Liver (tissue), 9 donors: Measurements from ENCODE around the gene PTPRN. TPM values are rescaled to one million over a fixed set of nuclear protein-coding genes. Genes with fewer than 3 reads are reported as not detected.
"Not testable (repeated sequence)": the region's sequence is repeated elsewhere in the genome, so short reads cannot be mapped to it uniquely, and the experiment has no call there.

Source experiments
- DNase-seq: peaks from one replicate; pipeline ENCODE4 v3.0.0-alpha.2; 2017; ENCODE audit warnings: low spot score
- H3K27ac ChIP-seq, 2 donors: one replicate each; pipeline ENCODE4 v1.7.0; 2013; ENCODE audit warnings: inconsistent platforms in 2 of 2, low read length in 2 of 2, control low read depth in 1 of 2, low read depth in 1 of 2, mild to moderate bottlenecking in 1 of 2
- H3K27me3 ChIP-seq, 4 donors: one replicate each; pipeline versions ENCODE4 v1.6.1 to v1.7.0; 2013; ENCODE audit warnings: low read length in 3 of 4, inconsistent platforms in 1 of 4, mild to moderate bottlenecking in 1 of 4, moderate library complexity in 1 of 4; ENCODE audit not compliant: control insufficient read depth in 4 of 4, insufficient read depth in 4 of 4
- H3K36me3 ChIP-seq, 4 donors: one replicate each; pipeline versions ENCODE4 v1.6.1 to v1.7.0; 2013; ENCODE audit warnings: low read length in 3 of 4, mild to moderate bottlenecking in 3 of 4, low read depth in 1 of 4, moderate library complexity in 1 of 4; ENCODE audit not compliant: control insufficient read depth in 4 of 4, insufficient read depth in 3 of 4
- H3K4me1 ChIP-seq, 4 donors: one replicate each; pipeline versions ENCODE4 v1.6.1 to v1.7.0; 2013; ENCODE audit warnings: low read length in 3 of 4, mild to moderate bottlenecking in 3 of 4, moderate library complexity in 1 of 4; ENCODE audit not compliant: control insufficient read depth in 4 of 4, insufficient read depth in 4 of 4
- H3K4me3 ChIP-seq, 3 donors: one replicate each; pipeline versions ENCODE4 v1.6.1 to v1.7.0; 2013; ENCODE audit warnings: low read length in 3 of 3, control low read depth in 1 of 3, low read depth in 1 of 3, mild to moderate bottlenecking in 1 of 3
- H3K9ac ChIP-seq, 2 donors: one replicate each; pipeline ENCODE4 v1.7.0; 2013; ENCODE audit warnings: low read length in 2 of 2, mild to moderate bottlenecking in 2 of 2, moderate library complexity in 2 of 2, control low read depth in 1 of 2, low read depth in 1 of 2
- H3K9me3 ChIP-seq, 4 donors: one replicate each; pipeline versions ENCODE4 v1.6.1 to v1.7.0; 2013; ENCODE audit warnings: low read length in 3 of 4; ENCODE audit not compliant: control insufficient read depth in 4 of 4
- EGR1 ChIP-seq, 2 donors: IDR thresholded peaks; 2 replicates each; pipeline ENCODE4 v1.6.1; 2016 to 2018; ENCODE audit warnings: antibody characterized with exemption in 2 of 2, low read depth in 2 of 2
- FOXA1 ChIP-seq: IDR thresholded peaks from 2 replicates; pipeline ENCODE4 v1.6.1; 2016; ENCODE audit warnings: antibody characterized with exemption
- FOXA2 ChIP-seq: IDR thresholded peaks from 2 replicates; pipeline ENCODE4 v1.6.1; 2016; ENCODE audit warnings: antibody characterized with exemption
- GABPA ChIP-seq, 2 donors: IDR thresholded peaks in 1 of 2; conservative IDR thresholded peaks in 1 of 2; 2 replicates each; pipeline ENCODE4 v1.6.1; 2016; ENCODE audit warnings: antibody characterized with exemption in 2 of 2, mild to moderate bottlenecking in 1 of 2, moderate library complexity in 1 of 2
- HNF4A ChIP-seq, 2 donors: conservative IDR thresholded peaks; 2 replicates each; pipeline ENCODE4 v1.6.1; 2016; ENCODE audit warnings: antibody characterized with exemption in 2 of 2, mild to moderate bottlenecking in 2 of 2
- HNF4G ChIP-seq: IDR thresholded peaks from 2 replicates; pipeline ENCODE4 v1.6.1; 2016; ENCODE audit warnings: antibody characterized with exemption
- JUND ChIP-seq, 2 donors: IDR thresholded peaks; 2 replicates each; pipeline ENCODE4 v1.6.1; 2016; ENCODE audit warnings: antibody characterized with exemption in 2 of 2
- NR2F2 ChIP-seq: IDR thresholded peaks from 2 replicates; pipeline ENCODE4 v1.6.1; 2016; ENCODE audit warnings: antibody characterized with exemption
- RAD21 ChIP-seq, 2 donors: IDR thresholded peaks; 2 replicates each; pipeline ENCODE4 v1.6.1; 2016; ENCODE audit warnings: antibody characterized with exemption in 2 of 2, mild to moderate bottlenecking in 2 of 2
- RXRA ChIP-seq, 2 donors: IDR thresholded peaks; 2 replicates each; pipeline ENCODE4 v1.6.1; 2017 to 2018; ENCODE audit warnings: antibody characterized with exemption in 2 of 2, mild to moderate bottlenecking in 1 of 2
- SP1 ChIP-seq: IDR thresholded peaks from 2 replicates; pipeline ENCODE4 v1.6.1; 2018; ENCODE audit warnings: antibody characterized with exemption, mild to moderate bottlenecking
- TAF1 ChIP-seq: conservative IDR thresholded peaks from 2 replicates; pipeline ENCODE4 v1.6.1; 2016; ENCODE audit warnings: antibody characterized with exemption, mild to moderate bottlenecking
- YY1 ChIP-seq: IDR thresholded peaks from 2 replicates; pipeline ENCODE4 v1.6.1; 2016; ENCODE audit warnings: antibody characterized with exemption, mild to moderate bottlenecking
- WGBS: extraction: QIAGEN DNeasy Blood & Tissue Kit; methylation state at CpG from one replicate; pipeline ENCODE4 v1.1.7; 2013; 5-methylcytosine and 5-hydroxymethylcytosine counted together
- polyA plus RNA-seq, 2 donors: library from polyadenylated mRNA; stranded (reverse) in 1 of 2; unstranded in 1 of 2; fragments of 200-250 nt in 1 of 2; fragments of >200 nt in 1 of 2; fragmentation: Nextera tagmentation in 1 of 2; extraction: Ambion mirVana in 1 of 2; gene quantifications; one replicate each; pipeline versions ENCODE4 v1.2.1 to v1.2.3, GENCODE V29; 2013 to 2015
- total RNA-seq, 2 donors: library from RNA; depleted of rRNA; stranded (reverse); fragments of >200 nt; gene quantifications; one replicate each; pipeline ENCODE4 v1.2.3, GENCODE V29; 2014
- TF ChIP-seq, protein P1 (sequence below): IDR thresholded peaks from 2 replicates; pipeline ENCODE4 v1.6.1; 2016; ENCODE audit warnings: antibody characterized with exemption
- TF ChIP-seq, protein P2 (sequence below): fragments of 150-350 bp; IDR thresholded peaks from 2 replicates; pipeline ENCODE4 v1.5.1; 2017; ENCODE audit warnings: improper control_type of control experiment, low read depth, low read length; ENCODE audit not compliant: missing input control
- TF ChIP-seq, protein P3 (sequence below): IDR thresholded peaks from 2 replicates; pipeline ENCODE4 v1.6.1; 2016; ENCODE audit warnings: antibody characterized with exemption, mild to moderate bottlenecking
- TF ChIP-seq, protein P4 (sequence below): IDR thresholded peaks from 2 replicates; pipeline ENCODE4 v1.6.1; 2016; ENCODE audit warnings: antibody characterized with exemption
- TF ChIP-seq, protein P5 (sequence below): IDR thresholded peaks from 2 replicates; pipeline ENCODE4 v1.6.1; 2016; ENCODE audit warnings: antibody characterized with exemption
- donor health status: healthy.
- donor health status: healthy.
- donor health status: healthy.
- donor health status: healthy.
- donor health status: healthy.

PTPRN gene
- total and polyA plus RNA-seq, 4 donors = 2.2 TPM; not detected in 3

DNA sequence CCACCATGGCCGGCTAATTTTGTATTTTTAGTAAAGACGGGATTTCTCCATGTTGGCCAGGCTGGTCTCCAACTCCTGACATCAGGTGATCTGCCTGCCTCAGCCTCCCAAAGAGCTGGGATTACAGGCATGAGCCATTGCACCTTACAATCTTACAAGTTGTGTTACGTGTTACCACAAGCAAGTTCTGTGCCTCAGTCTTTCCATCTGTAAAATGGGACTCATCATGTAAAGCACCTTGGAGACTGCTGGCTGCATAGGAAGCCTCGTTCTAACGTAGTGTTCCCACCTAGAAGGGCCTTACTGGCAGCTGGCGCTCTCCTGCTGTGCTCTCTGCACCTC lies 20.0 kb downstream of the PTPRN start:
- Histone ChIP-seq H3K27ac (no peak overlapping the region), H3K36me3 (peaks cover 7 to 16% (median 11%) of the 10 kb centered on the region in 4 donors), H3K4me3 (no peak overlapping the region), H3K9me3 (no peaks in the 10 kb centered on the region), H3K4me1 (no peaks in the 10 kb centered on the region), H3K27me3 (no peaks in the 10 kb centered on the region), H3K9ac (no peak overlapping the region)
- no peak for DNase-seq
- 82% methylated on average over 6 of the region's 6 CpGs for WGBS
- TF ChIP-seq FOXA2 (no peak), JUND (IDR thresholded peaks at IDR 0.05) (no peak), TAF1 (no peak), RXRA (IDR thresholded peaks at IDR 0.05) (no peak), EGR1 (IDR thresholded peaks at IDR 0.05; ENCODE audit: low read depth in 2 of 2) (no peak), HNF4G (no peak)
- TF ChIP-seq, protein P1, sequence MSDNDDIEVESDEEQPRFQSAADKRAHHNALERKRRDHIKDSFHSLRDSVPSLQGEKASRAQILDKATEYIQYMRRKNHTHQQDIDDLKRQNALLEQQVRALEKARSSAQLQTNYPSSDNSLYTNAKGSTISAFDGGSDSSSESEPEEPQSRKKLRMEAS = no peak

DNA sequence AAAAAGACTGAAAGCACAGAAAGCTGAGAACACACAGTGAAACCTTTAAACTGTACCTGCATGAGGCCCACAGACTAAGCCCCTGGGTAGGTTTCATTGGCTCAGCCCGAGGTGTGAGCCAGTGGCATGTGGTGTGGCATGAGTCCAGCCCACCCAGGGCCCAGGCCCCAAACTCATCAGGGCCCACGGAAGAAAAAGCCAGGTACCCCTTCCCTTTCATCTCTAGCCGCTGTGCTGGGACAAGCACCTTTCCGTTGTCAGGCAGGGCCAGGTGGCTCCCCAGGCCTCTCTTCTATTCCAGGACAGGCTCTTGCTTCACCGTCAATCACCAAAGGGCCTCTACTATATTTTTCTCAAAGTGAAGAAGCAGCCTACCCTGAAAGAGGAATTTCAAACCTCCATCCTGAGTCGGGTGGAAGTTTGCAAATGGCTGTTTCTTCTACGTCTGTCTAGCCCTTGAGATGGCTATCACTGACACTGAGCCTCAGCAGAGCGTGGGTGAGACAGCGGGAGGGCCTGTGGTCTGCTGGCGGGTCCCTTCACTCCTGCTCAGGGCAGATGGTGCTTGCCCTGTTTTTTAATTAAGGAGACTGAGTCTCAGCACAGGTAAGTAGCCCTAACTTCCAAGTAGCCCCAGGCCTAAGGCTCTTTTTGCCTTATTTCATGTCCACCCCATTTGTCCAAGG lies 21.5 kb downstream of the PTPRN start:
- H3K27ac ChIP-seq = no peak overlapping the region

DNA sequence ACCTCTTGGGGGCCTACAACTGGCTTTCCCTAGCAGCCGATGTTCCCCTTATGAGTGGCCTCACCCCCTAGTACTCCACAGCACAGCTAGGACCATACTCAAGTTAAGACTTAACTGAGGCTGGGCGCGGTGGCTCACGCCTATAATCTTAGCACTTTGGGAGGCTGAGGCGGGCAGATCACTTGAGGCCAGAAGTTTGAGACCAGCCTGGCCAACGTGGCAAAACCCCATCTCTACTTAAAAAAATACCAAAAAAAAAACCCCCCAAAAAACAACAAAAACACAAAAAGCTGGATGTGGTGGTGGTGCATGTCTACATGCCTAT lies 22.1 kb downstream of the PTPRN start:
- H3K9me3 ChIP-seq, H3K4me3 ChIP-seq, DNase-seq, H3K27me3 ChIP-seq, H3K27ac ChIP-seq, H3K4me1 ChIP-seq, H3K9ac ChIP-seq: not testable (repeated sequence)
- peaks cover 7 to 35% (median 29%) of the 10 kb centered on the region in 4 donors for H3K36me3 ChIP-seq
- WGBS = 91% methylated on average over 6 of the region's 6 CpGs

More for the DNA sequence above, 21.5 kb downstream of the PTPRN start:
- Histone ChIP-seq H3K9ac (no peak overlapping the region), H3K27me3 (no peaks in the 10 kb centered on the region), H3K4me3 (no peak overlapping the region), H3K9me3 (no peaks in the 10 kb centered on the region), H3K36me3 (peaks cover 7 to 29% (median 23%) of the 10 kb centered on the region in 4 donors), H3K4me1 (no peaks in the 10 kb centered on the region)
- TF ChIP-seq EGR1 (IDR thresholded peaks at IDR 0.05; ENCODE audit: low read depth in 2 of 2) = no peak
- TF ChIP-seq YY1 = no peak
- TF ChIP-seq, protein P2, sequence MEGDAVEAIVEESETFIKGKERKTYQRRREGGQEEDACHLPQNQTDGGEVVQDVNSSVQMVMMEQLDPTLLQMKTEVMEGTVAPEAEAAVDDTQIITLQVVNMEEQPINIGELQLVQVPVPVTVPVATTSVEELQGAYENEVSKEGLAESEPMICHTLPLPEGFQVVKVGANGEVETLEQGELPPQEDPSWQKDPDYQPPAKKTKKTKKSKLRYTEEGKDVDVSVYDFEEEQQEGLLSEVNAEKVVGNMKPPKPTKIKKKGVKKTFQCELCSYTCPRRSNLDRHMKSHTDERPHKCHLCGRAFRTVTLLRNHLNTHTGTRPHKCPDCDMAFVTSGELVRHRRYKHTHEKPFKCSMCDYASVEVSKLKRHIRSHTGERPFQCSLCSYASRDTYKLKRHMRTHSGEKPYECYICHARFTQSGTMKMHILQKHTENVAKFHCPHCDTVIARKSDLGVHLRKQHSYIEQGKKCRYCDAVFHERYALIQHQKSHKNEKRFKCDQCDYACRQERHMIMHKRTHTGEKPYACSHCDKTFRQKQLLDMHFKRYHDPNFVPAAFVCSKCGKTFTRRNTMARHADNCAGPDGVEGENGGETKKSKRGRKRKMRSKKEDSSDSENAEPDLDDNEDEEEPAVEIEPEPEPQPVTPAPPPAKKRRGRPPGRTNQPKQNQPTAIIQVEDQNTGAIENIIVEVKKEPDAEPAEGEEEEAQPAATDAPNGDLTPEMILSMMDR = no peak
- no peak for TF ChIP-seq FOXA2
- TF ChIP-seq, protein P3, sequence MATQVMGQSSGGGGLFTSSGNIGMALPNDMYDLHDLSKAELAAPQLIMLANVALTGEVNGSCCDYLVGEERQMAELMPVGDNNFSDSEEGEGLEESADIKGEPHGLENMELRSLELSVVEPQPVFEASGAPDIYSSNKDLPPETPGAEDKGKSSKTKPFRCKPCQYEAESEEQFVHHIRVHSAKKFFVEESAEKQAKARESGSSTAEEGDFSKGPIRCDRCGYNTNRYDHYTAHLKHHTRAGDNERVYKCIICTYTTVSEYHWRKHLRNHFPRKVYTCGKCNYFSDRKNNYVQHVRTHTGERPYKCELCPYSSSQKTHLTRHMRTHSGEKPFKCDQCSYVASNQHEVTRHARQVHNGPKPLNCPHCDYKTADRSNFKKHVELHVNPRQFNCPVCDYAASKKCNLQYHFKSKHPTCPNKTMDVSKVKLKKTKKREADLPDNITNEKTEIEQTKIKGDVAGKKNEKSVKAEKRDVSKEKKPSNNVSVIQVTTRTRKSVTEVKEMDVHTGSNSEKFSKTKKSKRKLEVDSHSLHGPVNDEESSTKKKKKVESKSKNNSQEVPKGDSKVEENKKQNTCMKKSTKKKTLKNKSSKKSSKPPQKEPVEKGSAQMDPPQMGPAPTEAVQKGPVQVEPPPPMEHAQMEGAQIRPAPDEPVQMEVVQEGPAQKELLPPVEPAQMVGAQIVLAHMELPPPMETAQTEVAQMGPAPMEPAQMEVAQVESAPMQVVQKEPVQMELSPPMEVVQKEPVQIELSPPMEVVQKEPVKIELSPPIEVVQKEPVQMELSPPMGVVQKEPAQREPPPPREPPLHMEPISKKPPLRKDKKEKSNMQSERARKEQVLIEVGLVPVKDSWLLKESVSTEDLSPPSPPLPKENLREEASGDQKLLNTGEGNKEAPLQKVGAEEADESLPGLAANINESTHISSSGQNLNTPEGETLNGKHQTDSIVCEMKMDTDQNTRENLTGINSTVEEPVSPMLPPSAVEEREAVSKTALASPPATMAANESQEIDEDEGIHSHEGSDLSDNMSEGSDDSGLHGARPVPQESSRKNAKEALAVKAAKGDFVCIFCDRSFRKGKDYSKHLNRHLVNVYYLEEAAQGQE = no peak
- TF ChIP-seq HNF4G = no peak
- TF ChIP-seq RAD21 (IDR thresholded peaks at IDR 0.05) = no peak
- TF ChIP-seq, protein P4, sequence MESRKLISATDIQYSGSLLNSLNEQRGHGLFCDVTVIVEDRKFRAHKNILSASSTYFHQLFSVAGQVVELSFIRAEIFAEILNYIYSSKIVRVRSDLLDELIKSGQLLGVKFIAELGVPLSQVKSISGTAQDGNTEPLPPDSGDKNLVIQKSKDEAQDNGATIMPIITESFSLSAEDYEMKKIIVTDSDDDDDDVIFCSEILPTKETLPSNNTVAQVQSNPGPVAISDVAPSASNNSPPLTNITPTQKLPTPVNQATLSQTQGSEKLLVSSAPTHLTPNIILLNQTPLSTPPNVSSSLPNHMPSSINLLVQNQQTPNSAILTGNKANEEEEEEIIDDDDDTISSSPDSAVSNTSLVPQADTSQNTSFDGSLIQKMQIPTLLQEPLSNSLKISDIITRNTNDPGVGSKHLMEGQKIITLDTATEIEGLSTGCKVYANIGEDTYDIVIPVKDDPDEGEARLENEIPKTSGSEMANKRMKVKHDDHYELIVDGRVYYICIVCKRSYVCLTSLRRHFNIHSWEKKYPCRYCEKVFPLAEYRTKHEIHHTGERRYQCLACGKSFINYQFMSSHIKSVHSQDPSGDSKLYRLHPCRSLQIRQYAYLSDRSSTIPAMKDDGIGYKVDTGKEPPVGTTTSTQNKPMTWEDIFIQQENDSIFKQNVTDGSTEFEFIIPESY = no peak
- TF ChIP-seq FOXA1 = no peak
- TF ChIP-seq SP1 = no peak
- TF ChIP-seq NR2F2 = no peak
- TF ChIP-seq GABPA (IDR thresholded peaks at IDR 0.05 in 1 of 2, conservative IDR thresholded peaks at IDR 0.05 in 1 of 2) = no peak
- no peak for TF ChIP-seq HNF4A (conservative IDR thresholded peaks at IDR 0.05)
- TF ChIP-seq TAF1 = no peak
- no peak for TF ChIP-seq JUND (IDR thresholded peaks at IDR 0.05)
- TF ChIP-seq, protein P5, sequence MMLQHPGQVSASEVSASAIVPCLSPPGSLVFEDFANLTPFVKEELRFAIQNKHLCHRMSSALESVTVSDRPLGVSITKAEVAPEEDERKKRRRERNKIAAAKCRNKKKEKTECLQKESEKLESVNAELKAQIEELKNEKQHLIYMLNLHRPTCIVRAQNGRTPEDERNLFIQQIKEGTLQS = no peak
- no peak for TF ChIP-seq RXRA (IDR thresholded peaks at IDR 0.05)
- TF ChIP-seq, protein P1 = no peak
- DNase-seq = no peak
- 86% methylated on average over 10 of the region's 10 CpGs for WGBS
